BLaER1 treated with 17β-estradiol and CSF1 and Interleukin-3, amounts not matched to agents 10 nM and 100 nM (cell line): ENCODE measurements around the gene HIP1R.
"Not testable (repeated sequence)": the region's sequence is repeated elsewhere in the genome, so short reads cannot be mapped to it uniquely, and the experiment has no call there.

Experiments used
- H3K27ac ChIP-seq, 11 experiments: shearing (Covaris generic); formaldehyde crosslinking; 2 replicates each; pipeline ENCODE4 v1.8.1; 2022
- H3K27me3 ChIP-seq, 11 experiments: shearing (Covaris generic); formaldehyde crosslinking; 2 replicates each; pipeline ENCODE4 v1.8.1; 2022
- H3K36me3 ChIP-seq, 11 experiments: shearing (Covaris generic); formaldehyde crosslinking; 2 replicates each; pipeline ENCODE4 v1.8.1; 2022
- H3K4me1 ChIP-seq, 10 experiments: shearing (Covaris generic); formaldehyde crosslinking; 2 replicates each; pipeline ENCODE4 v1.8.1; 2022
- H3K4me2 ChIP-seq, 11 experiments: shearing (Covaris generic); formaldehyde crosslinking; 2 replicates each; pipeline ENCODE4 v1.8.1; 2022
- H3K4me3 ChIP-seq, 10 experiments: shearing (Covaris generic); formaldehyde crosslinking; 2 replicates each; pipeline ENCODE4 v1.8.1; 2022
- H3K9ac ChIP-seq, 11 experiments: shearing (Covaris generic); formaldehyde crosslinking; 2 replicates each; pipeline ENCODE4 v1.8.1; 2022
- H3K9me3 ChIP-seq, 11 experiments: shearing (Covaris generic); formaldehyde crosslinking; replicated peaks in 1 of 11; 2 replicates each; pipeline ENCODE4 v1.8.1; 2022
- H4K20me1 ChIP-seq, 11 experiments: shearing (Covaris generic); formaldehyde crosslinking; 2 replicates each; pipeline ENCODE4 v1.8.1; 2022
- Cebpa-rat ChIP-seq, 11 experiments: shearing (Covaris generic); IDR thresholded peaks; 2 replicates each; pipeline ENCODE4 v1.8.1; 2022

Gene HIP1R

GRCh38 chr12:122874081-122874480, 38.8 kb downstream of the HIP1R start:
- Histone ChIP-seq H3K4me2 (peak overlapping the region; percentile 92 to 99 (median 96)), H3K9me3 (no peaks in the 10 kb centered on the region), H4K20me1 (peaks cover 29 to 100% (median 71%) of the 10 kb centered on the region in 11 experiments; a peak in 21 of 22 replicates), H3K27ac (peak overlapping the region in 7 of 11 experiments; percentile 85 to 97 (median 94); a peak in 12 of 22 replicates), H3K27me3 (peaks cover 0 to 11% (median 0%) of the 10 kb centered on the region in 11 experiments; a peak in 3 of 22 replicates), H3K9ac (peak overlapping the region in 7 of 11 experiments; percentile 86 to 92 (median 90); a peak in 12 of 22 replicates), H3K4me1 (peaks cover 92 to 98% (median 97%) of the 10 kb centered on the region in 10 experiments), H3K36me3 (peaks cover 15 to 34% (median 22%) of the 10 kb centered on the region in 11 experiments; a peak in 21 of 22 replicates), H3K4me3 (0 out of 20 replicates have a peak overlapping the region, but pooled peaks of 1 of the 10 experiments have one; percentile 67)
- TF ChIP-seq Cebpa-rat (IDR thresholded peaks at IDR 0.05), result no peak

- Histone ChIP-seq H3K9ac (peak overlapping the region in 8 of 11 experiments; percentile 2 to 55 (median 18); a peak in 11 of 22 replicates), H3K4me1 (peaks cover 92 to 98% (median 97%) of the 10 kb centered on the region in 10 experiments), H3K4me3 (no peak overlapping the region), H3K36me3 (peaks cover 0 to 33% (median 6%) of the 10 kb centered on the region in 11 experiments; a peak in 13 of 22 replicates), H3K27me3 (peaks cover 0 to 11% (median 0%) of the 10 kb centered on the region in 11 experiments; a peak in 3 of 22 replicates), H3K4me2 (peak overlapping the region; percentile 68 to 99 (median 96)), H3K27ac (peak overlapping the region in 5 of 11 experiments; percentile 32 to 55 (median 48); a peak in 10 of 22 replicates), H4K20me1 (peaks cover 45 to 100% (median 75%) of the 10 kb centered on the region in 11 experiments; a peak in 21 of 22 replicates), H3K9me3 (no peaks in the 10 kb centered on the region)
- no peak for TF ChIP-seq Cebpa-rat (IDR thresholded peaks at IDR 0.05)
Measured at GRCh38 chr12:122875590-122876220, 40.4 kb downstream of the HIP1R start.

- Histone ChIP-seq H4K20me1 (peaks cover 49 to 100% (median 81%) of the 10 kb centered on the region in 11 experiments; a peak in 21 of 22 replicates), H3K4me2 (peak overlapping the region; percentile 68 to 99 (median 96)), H3K4me1 (peaks cover 92 to 98% (median 97%) of the 10 kb centered on the region in 10 experiments), H3K27me3 (peaks cover 0 to 11% (median 0%) of the 10 kb centered on the region in 11 experiments; a peak in 3 of 22 replicates), H3K36me3 (peaks cover 0 to 33% (median 6%) of the 10 kb centered on the region in 11 experiments; a peak in 7 of 22 replicates), H3K9ac (peak overlapping the region in 5 of 11 experiments; percentile 2 to 55 (median 30); a peak in 7 of 22 replicates), H3K27ac (peak overlapping the region in 5 of 11 experiments; percentile 6 to 55 (median 48); a peak in 4 of 22 replicates)
- H3K4me3 ChIP-seq, H3K9me3 ChIP-seq: not testable (repeated sequence)
Measured at GRCh38 chr12:122876281-122876680, 41.0 kb downstream of the HIP1R start.

GRCh38 chr12:122876731-122877130, 41.5 kb downstream of the HIP1R start:
- H3K36me3 ChIP-seq, result peaks cover 0 to 33% (median 6%) of the 10 kb centered on the region in 11 experiments; a peak in 7 of 22 replicates
- no peaks in the 10 kb centered on the region for H3K9me3 ChIP-seq

GRCh38 chr12:122878780-122879612, 43.7 kb downstream of the HIP1R start:
- Histone ChIP-seq H3K4me2 (peak overlapping the region; percentile 71 to 98 (median 92)), H3K36me3 (peaks cover 0 to 33% (median 6%) of the 10 kb centered on the region in 11 experiments; a peak in 7 of 22 replicates), H3K4me1 (peaks cover 93 to 100% (median 100%) of the 10 kb centered on the region in 10 experiments), H3K27me3 (peaks cover 0 to 4% (median 0%) of the 10 kb centered on the region in 11 experiments; a peak in 2 of 22 replicates), H3K27ac (peak overlapping the region in 7 of 11 experiments; percentile 0 to 55 (median 38); a peak in 10 of 22 replicates), H4K20me1 (peaks cover 53 to 100% (median 84%) of the 10 kb centered on the region in 11 experiments; a peak in 21 of 22 replicates), H3K9me3 (no peaks in the 10 kb centered on the region), H3K4me3 (no peak overlapping the region), H3K9ac (peak overlapping the region in 7 of 11 experiments; percentile 4 to 59 (median 42); a peak in 9 of 22 replicates)
- TF ChIP-seq Cebpa-rat (IDR thresholded peaks at IDR 0.05), result no peak

More at GRCh38 chr12:122876731-122877130, 41.5 kb downstream of the HIP1R start:
- Histone ChIP-seq H3K4me1 (peaks cover 93 to 98% (median 97%) of the 10 kb centered on the region in 10 experiments), H3K27ac (peak overlapping the region in 3 of 11 experiments; percentile 6 to 48 (median 48); a peak in 3 of 22 replicates), H3K9ac (peak overlapping the region in 4 of 11 experiments; percentile 3 to 55 (median 26); a peak in 3 of 22 replicates), H4K20me1 (peaks cover 53 to 100% (median 86%) of the 10 kb centered on the region in 11 experiments; a peak in 21 of 22 replicates), H3K4me3 (no peak overlapping the region), H3K4me2 (peak overlapping the region; percentile 68 to 99 (median 96)), H3K27me3 (peaks cover 0 to 11% (median 0%) of the 10 kb centered on the region in 11 experiments; a peak in 3 of 22 replicates)
- no peak for TF ChIP-seq Cebpa-rat (IDR thresholded peaks at IDR 0.05)

GRCh38 chr12:122880155-122880667, 45.0 kb downstream of the HIP1R start:
- Histone ChIP-seq H3K4me1 (peaks cover 93 to 100% (median 100%) of the 10 kb centered on the region in 10 experiments), H4K20me1 (peaks cover 50 to 98% (median 82%) of the 10 kb centered on the region in 11 experiments; a peak in 21 of 22 replicates), H3K27ac (peak overlapping the region in 5 of 11 experiments; percentile 40 to 55 (median 41); a peak in 7 of 22 replicates), H3K27me3 (peaks cover 0 to 2% (median 0%) of the 10 kb centered on the region in 11 experiments; a peak in 1 of 22 replicates), H3K9ac (peak overlapping the region in 5 of 11 experiments; percentile 6 to 39 (median 35); a peak in 5 of 22 replicates), H3K4me3 (no peak overlapping the region), H3K36me3 (peaks cover 0 to 33% (median 6%) of the 10 kb centered on the region in 11 experiments; a peak in 7 of 22 replicates), H3K9me3 (no peaks in the 10 kb centered on the region), H3K4me2 (peak overlapping the region; percentile 71 to 98 (median 92))
- no peak for TF ChIP-seq Cebpa-rat (IDR thresholded peaks at IDR 0.05)

GRCh38 chr12:122880668-122881067, 45.4 kb downstream of the HIP1R start:
- peaks cover 91 to 100% (median 98%) of the 10 kb centered on the region in 10 experiments for H3K4me1 ChIP-seq
- H3K9me3 ChIP-seq, result no peaks in the 10 kb centered on the region
- no peak overlapping the region for H3K4me3 ChIP-seq
- H3K9ac ChIP-seq, result peak overlapping the region in 6 of 11 experiments; percentile 32 to 39 (median 34); a peak in 6 of 22 replicates
- peaks cover 0 to 2% (median 0%) of the 10 kb centered on the region in 11 experiments; a peak in 1 of 22 replicates for H3K27me3 ChIP-seq
- peak overlapping the region; percentile 71 to 98 (median 92) for H3K4me2 ChIP-seq
- peaks cover 0 to 33% (median 6%) of the 10 kb centered on the region in 11 experiments; a peak in 7 of 22 replicates for H3K36me3 ChIP-seq
- TF ChIP-seq Cebpa-rat (IDR thresholded peaks at IDR 0.05), result no peak
- peak overlapping the region in 7 of 11 experiments; percentile 34 to 55 (median 41); a peak in 9 of 22 replicates for H3K27ac ChIP-seq
- peaks cover 47 to 94% (median 78%) of the 10 kb centered on the region in 11 experiments; a peak in 21 of 22 replicates for H4K20me1 ChIP-seq
